NB4 (cell line): Measurements from ENCODE around the gene KLF11.

Experiments used
- DNase-seq: peaks from one replicate; pipeline ENCODE4 v3.0.0; 2010; ENCODE audit warnings: low read depth
- H3K4me3 ChIP-seq: one replicate; pipeline ENCODE4 v1.5.1; 2011; ENCODE audit warnings: mild to moderate bottlenecking, low read depth, low read length, moderate library complexity
- CTCF ChIP-seq: IDR thresholded peaks from one replicate; pipeline ENCODE4 v1.5.1; 2012; ENCODE audit warnings: low read depth, low read length
- MAX ChIP-seq: IDR thresholded peaks from 2 replicates; pipeline ENCODE4 v1.6.1; 2011; ENCODE audit warnings: low read depth, low read length
- MYC ChIP-seq: IDR thresholded peaks from 2 replicates; pipeline ENCODE4 v1.6.1; 2011; ENCODE audit warnings: low read depth, low read length
- POLR2A ChIP-seq: IDR thresholded peaks from 2 replicates; pipeline ENCODE4 v1.6.1; 2011; ENCODE audit warnings: mild to moderate bottlenecking; ENCODE audit not compliant: insufficient read length; ENCODE audit errors: extremely low read depth

Gene KLF11

GRCh38 chr2:9998916-9999654 lies 44.3 kb upstream of the KLF11 start:
- no peak for DNase-seq
- no peak for TF ChIP-seq MYC
- TF ChIP-seq CTCF = no peak
- no peak for TF ChIP-seq POLR2A
- no peak for TF ChIP-seq MAX

GRCh38 chr2:9999693-10000092 lies 43.7 kb upstream of the KLF11 start:
- H3K4me3 ChIP-seq = no peak overlapping the region
- DNase-seq = no peak
- TF ChIP-seq MAX (no peak), POLR2A (no peak), MYC (no peak), CTCF (no peak)

More at GRCh38 chr2:9998916-9999654, 44.3 kb upstream of the KLF11 start:
- H3K4me3 ChIP-seq = no peak overlapping the region

GRCh38 chr2:10000541-10000940 lies 42.8 kb upstream of the KLF11 start:
- no peak for DNase-seq
- H3K4me3 ChIP-seq = no peak overlapping the region
- TF ChIP-seq POLR2A (no peak), MAX (no peak), CTCF (no peak), MYC (no peak)

GRCh38 chr2:10001586-10001985 lies 41.8 kb upstream of the KLF11 start:
- DNase-seq = peak; percentile 20
- TF ChIP-seq MAX (no peak), CTCF (no peak), MYC (no peak), POLR2A (no peak)
- no peak overlapping the region for H3K4me3 ChIP-seq

- no peak overlapping the region for H3K4me3 ChIP-seq
- no peak for TF ChIP-seq POLR2A
- no peak for TF ChIP-seq MAX
- TF ChIP-seq CTCF = no peak
- no peak for TF ChIP-seq MYC
- no peak for DNase-seq
Observed at GRCh38 chr2:10002109-10002508, 41.2 kb upstream of the KLF11 start.
